Osteoblast (primary cell): ENCODE measurements around the gene KLF18. TPM values are rescaled to one million over a fixed set of nuclear protein-coding genes. Genes with fewer than 3 reads are reported as not detected.

Experiments used
- DNase-seq: peaks from one replicate; pipeline ENCODE4 v3.0.0; 2011; ENCODE audit warnings: low spot score, mixed read lengths; ENCODE audit not compliant: insufficient read length; ENCODE audit errors: missing footprints
- H2AFZ ChIP-seq: 2 replicates; pipeline ENCODE4 v1.6.0; 2011; ENCODE audit warnings: mild to moderate bottlenecking, low read length
- H3K27ac ChIP-seq: 2 replicates; pipeline ENCODE4 v1.5.1; 2011; ENCODE audit warnings: mild to moderate bottlenecking, low read depth, low read length, moderate library complexity
- H3K27me3 ChIP-seq: 2 replicates; pipeline ENCODE4 v1.6.0; 2012; ENCODE audit warnings: mild to moderate bottlenecking, control low read depth, inconsistent platforms, low read length, moderate library complexity; ENCODE audit not compliant: insufficient read depth
- H3K36me3 ChIP-seq: 2 replicates; pipeline ENCODE4 v1.5.1; 2011; ENCODE audit warnings: mild to moderate bottlenecking, low read length, control low read depth, moderate library complexity; ENCODE audit not compliant: insufficient read depth
- H3K4me1 ChIP-seq: 2 replicates; pipeline ENCODE4 v1.5.1; 2011; ENCODE audit warnings: mild to moderate bottlenecking, low read length, control low read depth, moderate library complexity; ENCODE audit not compliant: insufficient read depth
- H3K4me2 ChIP-seq: 2 replicates; pipeline ENCODE4 v1.6.0; 2011; ENCODE audit warnings: mild to moderate bottlenecking, low read length; ENCODE audit not compliant: insufficient read depth
- H3K4me3 ChIP-seq: fragments of 200-600 bp; sonication (generic); 3 replicates; pipeline ENCODE4 v1.5.1; 2012; ENCODE audit warnings: mild to moderate bottlenecking, low read length, inconsistent platforms; ENCODE audit not compliant: insufficient read depth
- H3K79me2 ChIP-seq: 2 replicates; pipeline ENCODE4 v1.6.0; 2012; ENCODE audit warnings: mild to moderate bottlenecking, low read length, control low read depth, inconsistent platforms; ENCODE audit not compliant: insufficient read depth
- H3K9me3 ChIP-seq: 2 replicates; pipeline ENCODE4 v1.5.1; 2011; ENCODE audit warnings: low read depth, low read length, control low read depth
- H4K20me1 ChIP-seq: 2 replicates; pipeline ENCODE4 v1.6.0; 2012; ENCODE audit warnings: mild to moderate bottlenecking, low read length, control low read depth; ENCODE audit not compliant: insufficient read depth
- total RNA-seq: library from RNA; depleted of rRNA; stranded (reverse); fragments of >200 nt; gene quantifications from 2 replicates; pipeline ENCODE4 v1.2.3, GENCODE V29; 2012
- TF ChIP-seq, protein P1 (sequence below): IDR thresholded peaks from 2 replicates; pipeline ENCODE4 v1.5.1; 2011; ENCODE audit warnings: mild to moderate bottlenecking, low read depth, low read length, moderate library complexity; ENCODE audit errors: extremely low read depth

Gene KLF18
- total RNA-seq, 1 donor = not detected

DNA sequence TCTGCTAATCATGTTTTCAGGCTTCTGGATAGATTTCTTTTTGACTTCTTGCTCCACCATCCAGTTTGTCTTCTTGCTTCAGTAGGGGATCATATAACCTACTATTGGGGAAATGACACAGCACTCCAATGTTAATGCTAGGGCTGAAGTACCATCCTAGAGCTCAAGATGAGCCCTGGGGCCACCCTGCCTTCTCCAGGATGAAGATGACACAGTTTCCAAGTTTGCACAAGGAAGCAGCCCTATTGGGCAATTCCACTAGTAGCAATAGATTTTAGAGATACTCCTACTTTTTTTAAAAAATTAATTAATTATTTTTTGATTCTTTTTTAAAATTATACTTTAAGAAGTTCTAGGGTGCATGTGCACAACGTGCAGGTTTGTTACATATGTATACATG lies 11.3 kb upstream of the KLF18 start:
- H3K36me3 ChIP-seq = no peaks in the 10 kb centered on the region
- DNase-seq = no peak

DNA sequence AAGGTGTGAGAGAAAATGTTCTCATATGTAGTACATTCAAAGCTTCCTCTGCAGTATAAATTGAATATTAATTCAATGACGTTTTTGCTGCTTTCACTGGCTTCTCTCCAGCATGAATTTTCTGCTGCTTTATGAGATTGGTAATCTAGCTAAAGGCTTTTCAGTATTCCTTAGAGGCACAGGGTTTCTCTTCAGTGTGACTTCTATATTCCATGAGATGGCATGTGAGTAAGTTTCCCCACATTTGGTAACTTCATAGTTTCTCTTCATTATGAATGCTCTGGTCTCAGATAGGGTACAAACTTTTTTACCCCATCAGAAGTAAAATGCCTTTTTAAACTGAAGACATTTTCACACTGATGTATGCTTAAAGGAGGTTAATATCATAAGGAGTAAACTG lies 10.4 kb upstream of the KLF18 start:
- Histone ChIP-seq H3K4me2 (no peak overlapping the region), H3K79me2 (no peaks in the 10 kb centered on the region), H4K20me1 (no peaks in the 10 kb centered on the region), H3K4me3 (no peak overlapping the region), H3K27ac (no peak overlapping the region), H2AFZ (no peak overlapping the region), H3K9me3 (no peaks in the 10 kb centered on the region), H3K27me3 (no peaks in the 10 kb centered on the region), H3K36me3 (no peaks in the 10 kb centered on the region), H3K4me1 (no peaks in the 10 kb centered on the region)
- no peak for DNase-seq
- TF ChIP-seq, protein P1, sequence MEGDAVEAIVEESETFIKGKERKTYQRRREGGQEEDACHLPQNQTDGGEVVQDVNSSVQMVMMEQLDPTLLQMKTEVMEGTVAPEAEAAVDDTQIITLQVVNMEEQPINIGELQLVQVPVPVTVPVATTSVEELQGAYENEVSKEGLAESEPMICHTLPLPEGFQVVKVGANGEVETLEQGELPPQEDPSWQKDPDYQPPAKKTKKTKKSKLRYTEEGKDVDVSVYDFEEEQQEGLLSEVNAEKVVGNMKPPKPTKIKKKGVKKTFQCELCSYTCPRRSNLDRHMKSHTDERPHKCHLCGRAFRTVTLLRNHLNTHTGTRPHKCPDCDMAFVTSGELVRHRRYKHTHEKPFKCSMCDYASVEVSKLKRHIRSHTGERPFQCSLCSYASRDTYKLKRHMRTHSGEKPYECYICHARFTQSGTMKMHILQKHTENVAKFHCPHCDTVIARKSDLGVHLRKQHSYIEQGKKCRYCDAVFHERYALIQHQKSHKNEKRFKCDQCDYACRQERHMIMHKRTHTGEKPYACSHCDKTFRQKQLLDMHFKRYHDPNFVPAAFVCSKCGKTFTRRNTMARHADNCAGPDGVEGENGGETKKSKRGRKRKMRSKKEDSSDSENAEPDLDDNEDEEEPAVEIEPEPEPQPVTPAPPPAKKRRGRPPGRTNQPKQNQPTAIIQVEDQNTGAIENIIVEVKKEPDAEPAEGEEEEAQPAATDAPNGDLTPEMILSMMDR = no peak

More for the DNA sequence above, 11.3 kb upstream of the KLF18 start:
- Histone ChIP-seq H2AFZ (no peak overlapping the region), H3K79me2 (no peaks in the 10 kb centered on the region), H3K4me2 (no peak overlapping the region), H3K9me3 (no peaks in the 10 kb centered on the region), H4K20me1 (no peaks in the 10 kb centered on the region), H3K27ac (no peak overlapping the region), H3K4me1 (no peaks in the 10 kb centered on the region), H3K27me3 (no peaks in the 10 kb centered on the region), H3K4me3 (no peak overlapping the region)
- TF ChIP-seq, protein P1 = no peak

DNA sequence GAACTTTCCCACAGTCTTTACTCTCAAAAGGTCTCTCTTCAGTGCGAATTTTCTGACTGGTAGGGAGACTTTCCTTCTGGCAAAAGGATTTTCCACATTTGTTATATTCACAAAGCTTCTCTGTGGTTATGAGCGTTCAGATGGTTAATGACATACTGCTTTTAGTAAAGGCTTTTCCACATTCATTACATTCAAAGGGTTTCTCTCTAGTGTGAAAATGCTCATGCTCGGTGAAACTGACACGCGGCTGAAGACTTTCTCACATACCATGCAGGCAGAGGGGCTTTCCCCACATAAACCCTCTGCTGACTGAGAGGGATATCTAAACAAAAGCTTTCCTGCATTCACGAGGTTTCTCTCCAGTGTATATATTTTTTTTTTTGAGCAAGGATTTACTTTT lies 9.9 kb upstream of the KLF18 start:
- no peak overlapping the region for H3K27ac ChIP-seq
- no peak overlapping the region for H3K4me3 ChIP-seq
- no peak for DNase-seq
- H3K4me2 ChIP-seq = no peak overlapping the region
- no peaks in the 10 kb centered on the region for H3K27me3 ChIP-seq
- no peaks in the 10 kb centered on the region for H3K4me1 ChIP-seq
- H3K36me3 ChIP-seq = no peaks in the 10 kb centered on the region
- TF ChIP-seq, protein P1 = no peak
- H3K9me3 ChIP-seq = no peaks in the 10 kb centered on the region
- H2AFZ ChIP-seq = no peak overlapping the region
- no peaks in the 10 kb centered on the region for H3K79me2 ChIP-seq
- H4K20me1 ChIP-seq = no peaks in the 10 kb centered on the region

DNA sequence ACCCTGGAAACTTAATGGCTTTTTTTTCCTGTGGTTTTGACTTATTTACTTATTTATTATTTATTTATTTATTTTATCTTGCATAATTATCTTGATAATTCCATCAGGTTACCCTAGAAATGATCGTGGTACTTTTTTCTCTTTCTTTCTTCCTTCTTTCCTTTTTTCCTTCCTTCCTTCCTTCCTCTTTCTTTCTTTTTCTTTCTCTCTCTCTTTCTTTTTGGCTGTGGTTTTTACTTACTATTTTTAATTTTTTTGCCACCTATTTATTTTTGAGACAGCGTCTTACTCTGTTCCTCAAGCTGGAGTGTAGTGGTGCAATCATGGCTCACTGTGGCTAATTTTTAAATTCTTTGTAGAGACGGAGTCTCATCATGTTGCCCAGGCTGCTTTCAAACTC lies 6.2 kb upstream of the KLF18 start:
- Histone ChIP-seq H3K27me3 (no peaks in the 10 kb centered on the region), H3K79me2 (no peaks in the 10 kb centered on the region), H4K20me1 (no peaks in the 10 kb centered on the region), H3K4me2 (no peak overlapping the region), H3K4me1 (no peaks in the 10 kb centered on the region), H3K36me3 (no peaks in the 10 kb centered on the region), H3K27ac (no peak overlapping the region), H2AFZ (no peak overlapping the region), H3K4me3 (no peak overlapping the region), H3K9me3 (peaks cover 3% of the 10 kb centered on the region)
- DNase-seq = no peak
- TF ChIP-seq, protein P1 = no peak
